Measurements from ENCODE around the gene R3HDM4. TPM values are rescaled to one million over a fixed set of nuclear protein-coding genes. Genes with fewer than 3 reads are reported as not detected.
A peak's percentile ranks its signal among the peaks of the same experiment; 100 is the strongest.

The R3HDM4 gene
- total and polyA plus RNA-seq, 9 donors, result 8.7 to 43.0 (median 29.5) TPM

DNA sequence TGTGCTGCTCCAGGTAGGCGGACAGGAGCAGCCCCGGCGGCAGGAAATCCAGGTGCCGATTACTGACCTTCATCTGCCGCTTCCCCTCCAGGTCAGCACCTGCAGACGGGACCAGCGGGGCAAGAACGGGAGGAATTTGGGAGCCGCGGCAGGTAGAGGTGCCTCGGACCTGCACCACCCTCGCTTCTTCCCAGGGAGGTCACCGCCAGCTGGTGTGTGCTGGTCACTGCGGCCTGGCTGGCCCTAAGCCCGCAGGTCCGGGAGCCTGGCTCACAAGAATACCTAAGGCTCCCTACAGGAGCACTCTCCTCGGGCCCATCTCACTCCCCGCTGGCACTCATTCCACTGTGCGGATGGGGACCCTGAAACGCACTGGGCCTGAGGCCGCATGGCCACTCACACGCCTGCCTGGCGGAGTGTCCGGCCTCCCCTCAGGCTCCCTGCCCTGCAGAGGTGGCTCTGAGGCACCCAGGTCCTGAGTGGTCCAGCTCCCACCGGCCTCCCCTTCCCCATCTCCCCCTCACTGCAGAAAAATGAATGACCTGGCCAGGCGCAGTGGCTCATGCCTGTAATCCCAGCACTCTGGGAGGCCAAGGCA lies 15.5 kb downstream of the R3HDM4 start:
- DNase-seq, result no peak
- H3K27ac ChIP-seq, result no peak overlapping the region
- intact Hi-C loops (cut with DNase I), result loop anchor here in 1 of 4 donors (10.0 kb wide), 1 partner anchor 233 kb away; the partner anchor contains the start of gene RNF126
- no peaks in the 10 kb centered on the region for H3K36me3 ChIP-seq
- TF ChIP-seq EP300 (IDR thresholded peaks at IDR 0.05) (no peak), POLR2A (IDR thresholded peaks at IDR 0.05) (no peak), CTCF (IDR thresholded peaks at IDR 0.05) (no peak)
- H3K4me3 ChIP-seq, result no peak overlapping the region
- no peaks in the 10 kb centered on the region for H3K27me3 ChIP-seq
- WGBS, 3 donors, result 88 to 90% (median 89%) methylated on average over 26 of the region's 26 CpGs
- no peaks in the 10 kb centered on the region for H3K4me1 ChIP-seq (ENCODE audit: insufficient read depth)
- H3K9me3 ChIP-seq, result no peaks in the 10 kb centered on the region

DNA sequence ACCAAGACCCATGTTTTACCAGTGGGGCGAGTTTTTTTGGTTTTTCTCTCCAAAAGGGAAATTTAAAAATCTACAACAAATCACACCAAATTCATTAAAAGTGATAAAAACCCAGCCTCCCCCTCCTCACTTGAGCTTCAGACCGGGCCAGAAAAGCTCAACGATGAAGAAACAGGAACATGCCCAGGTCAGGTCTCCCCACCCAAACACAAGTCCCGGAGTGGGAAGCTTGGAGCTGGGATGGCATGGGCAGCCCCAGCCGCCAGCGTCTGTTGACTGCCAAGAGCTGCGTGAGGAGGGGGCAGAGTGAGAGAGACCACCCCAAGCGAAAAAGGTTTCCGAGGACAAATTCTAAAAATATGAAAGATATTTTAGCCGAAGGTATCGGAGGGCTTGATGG lies 16.0 kb downstream of the R3HDM4 start:
- Histone ChIP-seq H3K27me3 (no peaks in the 10 kb centered on the region), H3K4me3 (no peak overlapping the region), H3K36me3 (no peaks in the 10 kb centered on the region), H3K9me3 (no peaks in the 10 kb centered on the region), H3K27ac (no peak overlapping the region), H3K4me1 (ENCODE audit: insufficient read depth) (peaks cover 2% of the 10 kb centered on the region)
- 87 to 91% (median 90%) methylated on average over 11 of the region's 11 CpGs for WGBS, 3 donors
- TF ChIP-seq CTCF (IDR thresholded peaks at IDR 0.05) (no peak), POLR2A (IDR thresholded peaks at IDR 0.05) (no peak), EP300 (IDR thresholded peaks at IDR 0.05) (no peak)
- DNase-seq, result no peak
- intact Hi-C loops (cut with DNase I), result loop anchor here in 1 of 4 donors (10.0 kb wide), 1 partner anchor 232 kb away; the partner anchor contains the start of gene RNF126

GRCh38 chr19:896434-896833 lies 16.6 kb downstream of the R3HDM4 start:
- Histone ChIP-seq H3K4me1 (ENCODE audit: insufficient read depth) (peaks cover 5% of the 10 kb centered on the region), H3K27me3 (no peaks in the 10 kb centered on the region), H3K4me3 (no peak overlapping the region), H3K36me3 (no peaks in the 10 kb centered on the region), H3K27ac (no peak overlapping the region), H3K9me3 (no peaks in the 10 kb centered on the region)
- no peak for DNase-seq
- intact Hi-C loops (cut with DNase I), result loop anchor here in 1 of 4 donors (10.0 kb wide), 1 partner anchor 232 kb away; the partner anchor contains the start of gene RNF126
- TF ChIP-seq POLR2A (IDR thresholded peaks at IDR 0.05), result no peak
- TF ChIP-seq CTCF (IDR thresholded peaks at IDR 0.05), result no peak
- TF ChIP-seq EP300 (IDR thresholded peaks at IDR 0.05), result no peak
- WGBS, 3 donors, result 82 to 94% (median 89%) methylated on average over 10 of the region's 10 CpGs

GRCh38 chr19:892894-893689 lies 19.9 kb downstream of the R3HDM4 start, which contains the start of the genes MED16 and RNU6-9:
TSS of gene MED16 (minus strand) at chr19:893187. CDS start at chr19:891131, 2,056 bp downstream.
TSS of gene RNU6-9 (plus strand) at chr19:893484.
- Histone ChIP-seq H3K4me3 (peak within 1 kb of the TSS; percentile 93), H3K36me3 (no peaks in the 10 kb centered on the region), H3K4me1 (ENCODE audit: insufficient read depth) (peaks cover 5% of the 10 kb centered on the region), H3K9me3 (no peaks in the 10 kb centered on the region), H3K27me3 (no peaks in the 10 kb centered on the region), H3K27ac (peak within 1 kb of the TSS; percentile 84 to 87)
- 0 to 1% (median 1%) methylated on average over 42 to 66 of the region's 69 CpGs for WGBS, 3 donors
- intact Hi-C loops (cut with DNase I), result loop anchor here in 1 of 4 donors (10.0 kb wide), 1 partner anchor 228 kb away; the partner anchor contains the start of gene RNF126
- TF ChIP-seq EP300 (IDR thresholded peaks at IDR 0.05) (peak; percentile 77), CTCF (IDR thresholded peaks at IDR 0.05) (peak in 1 of 3 donors; percentile 12), POLR2A (IDR thresholded peaks at IDR 0.05) (peak; percentile 72)
- DNase-seq, result peak; percentile 90 to 93 (median 92)
